ENCODE data around the gene PDLIM4.

Gene PDLIM4

DNA sequence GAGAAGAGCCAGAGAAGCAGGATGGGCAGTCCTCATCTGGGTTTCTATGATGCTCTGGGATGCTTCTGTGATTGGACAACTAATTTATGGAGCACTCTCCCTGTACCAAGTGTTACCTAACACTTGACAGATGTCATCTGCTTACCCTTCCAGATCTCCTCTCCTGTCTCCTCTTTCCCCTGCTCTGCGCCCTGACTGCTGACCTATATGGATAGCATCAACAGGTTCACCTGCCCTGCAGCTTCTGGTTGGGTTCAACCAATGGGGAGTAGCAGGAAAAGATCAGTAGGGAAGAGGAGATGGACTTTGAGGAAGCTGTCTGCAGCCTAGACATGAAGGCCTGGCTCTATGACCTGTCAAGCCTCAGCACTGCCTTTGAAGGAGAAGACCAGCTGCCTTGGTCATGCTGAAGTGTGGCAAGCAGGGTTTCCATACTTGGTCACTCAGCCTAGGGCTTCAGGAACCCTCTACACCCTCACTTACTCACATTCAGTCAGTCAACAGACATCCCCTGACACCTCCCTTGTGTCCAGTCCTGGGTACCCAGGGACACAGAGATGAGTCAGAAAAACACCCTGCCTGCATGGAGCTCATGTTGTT lies 18.5 kb upstream of the PDLIM4 start:
- H3K4me3 ChIP-seq (IDR thresholded peaks at IDR 0.05; ENCODE audit: insufficient read depth, low read depth, low read length), result no peak overlapping the region
- H3K4me1 ChIP-seq (ENCODE audit: low read depth, poor library complexity, severe bottlenecking), result no peaks in the 10 kb centered on the region
- no peaks in the 10 kb centered on the region for H3K79me2 ChIP-seq (ENCODE audit: insufficient read depth, low read depth)
- no peaks in the 10 kb centered on the region for H3K27me3 ChIP-seq (ENCODE audit: insufficient read depth, low read depth)
- no peak overlapping the region for H3K27ac ChIP-seq
- no peaks in the 10 kb centered on the region for H3K36me3 ChIP-seq (ENCODE audit: insufficient read depth)
- H3K4me2 ChIP-seq, result no peak overlapping the region
- H2AFZ ChIP-seq (ENCODE audit: low read depth), result no peak overlapping the region
- no peak overlapping the region for H3K9ac ChIP-seq
- H4K20me1 ChIP-seq (ENCODE audit: insufficient read depth), result no peaks in the 10 kb centered on the region
- TF ChIP-seq, protein P1, sequence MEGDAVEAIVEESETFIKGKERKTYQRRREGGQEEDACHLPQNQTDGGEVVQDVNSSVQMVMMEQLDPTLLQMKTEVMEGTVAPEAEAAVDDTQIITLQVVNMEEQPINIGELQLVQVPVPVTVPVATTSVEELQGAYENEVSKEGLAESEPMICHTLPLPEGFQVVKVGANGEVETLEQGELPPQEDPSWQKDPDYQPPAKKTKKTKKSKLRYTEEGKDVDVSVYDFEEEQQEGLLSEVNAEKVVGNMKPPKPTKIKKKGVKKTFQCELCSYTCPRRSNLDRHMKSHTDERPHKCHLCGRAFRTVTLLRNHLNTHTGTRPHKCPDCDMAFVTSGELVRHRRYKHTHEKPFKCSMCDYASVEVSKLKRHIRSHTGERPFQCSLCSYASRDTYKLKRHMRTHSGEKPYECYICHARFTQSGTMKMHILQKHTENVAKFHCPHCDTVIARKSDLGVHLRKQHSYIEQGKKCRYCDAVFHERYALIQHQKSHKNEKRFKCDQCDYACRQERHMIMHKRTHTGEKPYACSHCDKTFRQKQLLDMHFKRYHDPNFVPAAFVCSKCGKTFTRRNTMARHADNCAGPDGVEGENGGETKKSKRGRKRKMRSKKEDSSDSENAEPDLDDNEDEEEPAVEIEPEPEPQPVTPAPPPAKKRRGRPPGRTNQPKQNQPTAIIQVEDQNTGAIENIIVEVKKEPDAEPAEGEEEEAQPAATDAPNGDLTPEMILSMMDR (conservative IDR thresholded peaks at IDR 0.05; ENCODE audit: low read depth, low read length), result no peak

DNA sequence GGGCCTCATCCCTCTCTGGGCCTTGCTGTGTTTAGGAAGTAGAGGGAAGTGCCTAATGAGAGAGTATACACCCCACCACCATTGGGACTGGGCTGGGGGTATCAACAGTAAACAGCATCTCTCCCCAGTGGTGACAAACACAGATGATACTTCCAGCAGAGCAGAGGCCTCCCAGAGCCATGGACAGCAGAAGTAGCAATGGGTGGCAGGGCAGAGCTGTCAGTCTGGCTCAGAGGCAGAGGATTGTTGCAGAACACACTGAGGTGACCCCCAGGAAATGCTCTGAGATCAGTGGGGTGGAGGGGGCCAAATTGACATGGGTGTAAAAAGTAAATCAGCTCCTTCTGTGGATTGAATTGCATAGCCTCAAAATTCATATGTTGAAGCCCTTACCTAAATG lies 17.7 kb upstream of the PDLIM4 start:
- Histone ChIP-seq H3K4me3 (IDR thresholded peaks at IDR 0.05; ENCODE audit: insufficient read depth, low read depth, low read length) (no peak overlapping the region), H3K27me3 (ENCODE audit: insufficient read depth, low read depth) (no peaks in the 10 kb centered on the region), H2AFZ (ENCODE audit: low read depth) (no peak overlapping the region), H3K27ac (no peak overlapping the region), H4K20me1 (ENCODE audit: insufficient read depth) (no peaks in the 10 kb centered on the region), H3K4me2 (no peak overlapping the region), H3K4me1 (ENCODE audit: low read depth, poor library complexity, severe bottlenecking) (no peaks in the 10 kb centered on the region), H3K36me3 (ENCODE audit: insufficient read depth) (no peaks in the 10 kb centered on the region), H3K79me2 (ENCODE audit: insufficient read depth, low read depth) (no peaks in the 10 kb centered on the region), H3K9ac (no peak overlapping the region)
- TF ChIP-seq, protein P1 (conservative IDR thresholded peaks at IDR 0.05; ENCODE audit: low read depth, low read length), result no peak

DNA sequence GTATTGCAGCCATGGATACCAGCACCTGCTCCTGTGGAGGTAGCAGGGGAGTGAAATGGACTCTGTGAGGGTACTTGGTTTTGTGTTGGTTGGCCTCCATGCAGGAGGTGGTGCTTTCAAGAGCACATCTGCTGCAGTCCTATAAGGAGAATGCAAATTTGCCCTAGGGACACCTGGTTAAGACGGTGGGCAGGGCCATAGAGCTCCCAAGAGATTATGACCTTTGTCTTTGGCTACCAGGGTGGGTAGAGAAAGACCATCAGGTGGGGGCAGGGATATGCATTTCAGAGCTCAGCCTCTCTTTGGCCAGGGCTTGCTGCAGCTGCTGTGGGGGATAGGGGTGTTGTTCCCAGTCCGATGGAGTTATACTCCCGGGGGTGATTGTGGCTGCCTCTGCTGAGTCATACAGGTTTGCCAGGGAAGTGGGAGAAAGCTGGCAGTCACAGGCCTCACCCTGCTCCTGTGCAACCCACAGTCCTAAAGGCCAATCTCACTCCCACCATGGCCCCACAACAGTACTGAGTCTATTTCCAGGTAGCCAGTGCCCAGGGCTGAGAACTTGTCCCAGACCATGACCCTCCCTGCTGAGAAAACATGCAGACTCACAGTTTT lies 14.0 kb upstream of the PDLIM4 start:
- Histone ChIP-seq H3K4me1 (ENCODE audit: low read depth, poor library complexity, severe bottlenecking) (no peaks in the 10 kb centered on the region), H3K27ac (no peak overlapping the region), H3K4me3 (IDR thresholded peaks at IDR 0.05; ENCODE audit: insufficient read depth, low read depth, low read length) (no peak overlapping the region), H3K4me2 (no peak overlapping the region), H3K79me2 (ENCODE audit: insufficient read depth, low read depth) (no peaks in the 10 kb centered on the region), H4K20me1 (ENCODE audit: insufficient read depth) (no peaks in the 10 kb centered on the region), H3K36me3 (ENCODE audit: insufficient read depth) (no peaks in the 10 kb centered on the region), H3K27me3 (ENCODE audit: insufficient read depth, low read depth) (no peaks in the 10 kb centered on the region), H2AFZ (ENCODE audit: low read depth) (no peak overlapping the region), H3K9ac (no peak overlapping the region)
- TF ChIP-seq, protein P1 (conservative IDR thresholded peaks at IDR 0.05; ENCODE audit: low read depth, low read length), result no peak

DNA sequence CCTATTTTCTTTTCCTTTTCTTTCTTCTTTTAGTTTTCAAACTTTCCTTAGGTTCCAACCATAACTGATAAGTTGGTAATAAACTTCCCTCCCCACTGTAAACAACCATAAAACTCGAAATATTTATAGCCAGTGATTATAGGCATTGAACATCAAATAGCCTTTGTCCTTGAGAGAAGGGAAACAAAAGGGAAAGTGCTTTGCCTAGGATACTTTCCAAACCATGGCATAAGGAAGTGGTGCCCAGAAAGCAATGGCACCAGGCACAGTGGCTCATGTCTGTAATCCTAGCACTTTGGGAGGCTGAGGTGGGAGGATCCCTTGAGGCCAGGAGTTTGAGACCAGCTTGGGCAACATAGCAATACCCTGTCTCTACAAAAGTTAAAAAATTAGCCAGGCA lies 11.9 kb upstream of the PDLIM4 start:
- H3K4me3 ChIP-seq (IDR thresholded peaks at IDR 0.05; ENCODE audit: insufficient read depth, low read depth, low read length), result no peak overlapping the region
- no peak overlapping the region for H3K27ac ChIP-seq
- H3K79me2 ChIP-seq (ENCODE audit: insufficient read depth, low read depth), result no peaks in the 10 kb centered on the region
- H3K36me3 ChIP-seq (ENCODE audit: insufficient read depth), result no peaks in the 10 kb centered on the region
- no peak overlapping the region for H3K4me2 ChIP-seq
- no peaks in the 10 kb centered on the region for H3K4me1 ChIP-seq (ENCODE audit: low read depth, poor library complexity, severe bottlenecking)
- H3K27me3 ChIP-seq (ENCODE audit: insufficient read depth, low read depth), result no peaks in the 10 kb centered on the region
- no peak overlapping the region for H2AFZ ChIP-seq (ENCODE audit: low read depth)
- H3K9ac ChIP-seq, result no peak overlapping the region
- TF ChIP-seq, protein P1 (conservative IDR thresholded peaks at IDR 0.05; ENCODE audit: low read depth, low read length), result no peak
- H4K20me1 ChIP-seq (ENCODE audit: insufficient read depth), result no peaks in the 10 kb centered on the region
